Thoracic aorta (tissue), 2 donors: Measurements from ENCODE around the gene NNAT. TPM values are rescaled to one million over a fixed set of nuclear protein-coding genes. Genes with fewer than 3 reads are reported as not detected.
"Not testable (repeated sequence)": the region's sequence is repeated elsewhere in the genome, so short reads cannot be mapped to it uniquely, and the experiment has no call there.

Experiments
- ATAC-seq: fragments of 150-250 bp; one replicate; pipeline ENCODE4 v1.8.0; 2017; ENCODE audit warnings: low read depth; ENCODE audit not compliant: insufficient number of reproducible peaks, low FRiP score
- DNase-seq: peaks from one replicate; pipeline ENCODE4 v3.0.0-alpha.2; 2020; ENCODE audit warnings: low spot score
- H3K27ac ChIP-seq, 2 donors: fragments of 200-600 bp; sonication (generic); 1 replicate in 1 of 2; 2 replicates in 1 of 2; pipeline ENCODE4 v1.5.1; 2016; ENCODE audit warnings: mild to moderate bottlenecking in 2 of 2, moderate library complexity in 2 of 2
- H3K27me3 ChIP-seq: fragments of 200-600 bp; sonication (generic); replicated peaks from 2 replicates; pipeline ENCODE4 v1.6.0; 2016; ENCODE audit warnings: mild to moderate bottlenecking; ENCODE audit not compliant: insufficient read depth
- H3K36me3 ChIP-seq: fragments of 200-600 bp; sonication (generic); one replicate; pipeline ENCODE4 v1.5.1; 2016
- H3K4me1 ChIP-seq, 2 donors: fragments of 200-600 bp; sonication (generic); 1 replicate in 1 of 2; 2 replicates in 1 of 2; pipeline versions ENCODE4 v1.5.1 to v1.6.0; 2016; ENCODE audit warnings: low read depth in 2 of 2, mild to moderate bottlenecking in 1 of 2; ENCODE audit not compliant: control insufficient read depth in 1 of 2
- H3K4me3 ChIP-seq: fragments of 200-600 bp; sonication (generic); 2 replicates; pipeline ENCODE4 v1.5.1; 2016; ENCODE audit warnings: mild to moderate bottlenecking
- H3K9me3 ChIP-seq: fragments of 200-600 bp; sonication (generic); 2 replicates; pipeline ENCODE4 v1.5.1; 2016
- total RNA-seq, 2 donors: library from RNA; depleted of rRNA; stranded (reverse); fragments of >200 nt; gene quantifications; one replicate each; pipeline versions ENCODE4 v1.1.0 to v1.2.3, GENCODE V29; 2016
- TF ChIP-seq, protein P1 (sequence below): fragments of 200-600 bp; sonication (generic); IDR thresholded peaks from one replicate; pipeline ENCODE4 v1.5.1; 2019; ENCODE audit warnings: antibody characterized with exemption

NNAT gene
- under 1 TPM in 1 of 2 donors, not detected in 1; 0.81 TPM for total RNA-seq

GRCh38 chr20:37521061-37521771 is at the start of gene NNAT:
NNAT (plus strand) TSS chr20:37521250; CDS start chr20:37521332, 82 bp downstream.
- no peaks in the 10 kb centered on the region for H3K27me3 ChIP-seq
- H3K4me3 ChIP-seq: peak within 1 kb of the TSS; percentile 50
- no peaks in the 10 kb centered on the region for H3K9me3 ChIP-seq
- ATAC-seq (no peak), DNase-seq (no peak)
- TF ChIP-seq, protein P1, sequence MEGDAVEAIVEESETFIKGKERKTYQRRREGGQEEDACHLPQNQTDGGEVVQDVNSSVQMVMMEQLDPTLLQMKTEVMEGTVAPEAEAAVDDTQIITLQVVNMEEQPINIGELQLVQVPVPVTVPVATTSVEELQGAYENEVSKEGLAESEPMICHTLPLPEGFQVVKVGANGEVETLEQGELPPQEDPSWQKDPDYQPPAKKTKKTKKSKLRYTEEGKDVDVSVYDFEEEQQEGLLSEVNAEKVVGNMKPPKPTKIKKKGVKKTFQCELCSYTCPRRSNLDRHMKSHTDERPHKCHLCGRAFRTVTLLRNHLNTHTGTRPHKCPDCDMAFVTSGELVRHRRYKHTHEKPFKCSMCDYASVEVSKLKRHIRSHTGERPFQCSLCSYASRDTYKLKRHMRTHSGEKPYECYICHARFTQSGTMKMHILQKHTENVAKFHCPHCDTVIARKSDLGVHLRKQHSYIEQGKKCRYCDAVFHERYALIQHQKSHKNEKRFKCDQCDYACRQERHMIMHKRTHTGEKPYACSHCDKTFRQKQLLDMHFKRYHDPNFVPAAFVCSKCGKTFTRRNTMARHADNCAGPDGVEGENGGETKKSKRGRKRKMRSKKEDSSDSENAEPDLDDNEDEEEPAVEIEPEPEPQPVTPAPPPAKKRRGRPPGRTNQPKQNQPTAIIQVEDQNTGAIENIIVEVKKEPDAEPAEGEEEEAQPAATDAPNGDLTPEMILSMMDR: no peak
- peaks cover 4% of the 10 kb centered on the region for H3K36me3 ChIP-seq
- H3K4me1 ChIP-seq: peaks cover 25 to 28% of the 10 kb centered on the region in 2 donors
- no peak within 1 kb of the TSS for H3K27ac ChIP-seq

DNA sequence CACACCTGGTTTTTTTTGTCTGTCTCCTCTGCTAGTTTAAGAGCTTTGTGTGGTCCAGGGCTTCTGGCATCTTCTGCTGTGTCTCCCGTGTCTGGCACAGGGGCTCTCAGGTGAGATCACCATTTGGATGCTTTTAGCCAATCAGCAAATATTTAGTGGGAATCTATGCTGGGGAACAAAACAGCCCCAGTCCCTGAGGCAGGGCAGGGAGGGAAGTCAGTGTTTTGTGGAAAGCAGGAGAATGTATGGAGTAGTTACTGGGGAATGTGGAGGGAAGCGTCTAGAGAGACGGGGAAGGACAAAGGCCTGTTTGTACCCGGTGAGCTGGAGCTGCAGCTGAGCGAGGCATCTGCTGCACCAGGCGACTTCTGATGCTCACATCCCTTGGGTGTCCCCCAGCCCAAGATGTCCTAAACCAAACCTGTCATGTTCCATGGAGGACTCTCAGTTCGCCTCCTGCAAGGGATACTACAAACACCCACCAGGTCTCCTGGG is 49.3 kb upstream of the NNAT start:
- TF ChIP-seq, protein P1: no peak
- Histone ChIP-seq H3K27me3 (no peaks in the 10 kb centered on the region), H3K36me3 (no peaks in the 10 kb centered on the region)

DNA sequence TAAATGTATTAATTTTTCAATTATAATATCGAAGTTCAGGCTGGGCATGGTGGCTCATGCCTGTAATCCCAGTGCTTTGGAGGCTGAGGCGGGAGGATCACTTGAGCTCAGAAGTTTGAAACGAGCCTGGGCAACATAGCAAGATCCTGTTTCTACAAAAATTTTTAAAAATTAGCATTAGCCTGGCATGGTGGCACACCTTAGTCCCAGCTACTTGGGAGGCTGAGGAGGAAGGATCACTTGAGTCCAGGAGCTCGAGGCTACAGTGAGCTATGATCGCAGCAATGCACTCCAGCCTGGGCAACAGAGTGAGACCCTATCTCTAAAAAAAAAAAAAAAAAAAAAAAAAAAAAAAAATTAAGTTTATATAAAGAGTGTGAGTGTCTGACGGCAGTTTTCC is 48.6 kb upstream of the NNAT start:
- ATAC-seq, H3K27ac ChIP-seq, H3K36me3 ChIP-seq, H3K4me1 ChIP-seq, H3K4me3 ChIP-seq, H3K9me3 ChIP-seq, H3K27me3 ChIP-seq, DNase-seq: not testable (repeated sequence)

More for the DNA sequence above, 49.3 kb upstream of the NNAT start:
- DNase-seq (no peak), ATAC-seq (no peak)
- Histone ChIP-seq H3K4me3 (no peak overlapping the region), H3K27ac (no peak overlapping the region), H3K9me3 (no peaks in the 10 kb centered on the region), H3K4me1 (no peaks in the 10 kb centered on the region)

GRCh38 chr20:37473249-37474000 is 47.6 kb upstream of the NNAT start:
- TF ChIP-seq, protein P1: no peak
- Histone ChIP-seq H3K9me3 (no peaks in the 10 kb centered on the region), H3K27ac (no peak overlapping the region), H3K27me3 (no peaks in the 10 kb centered on the region), H3K4me3 (no peak overlapping the region), H3K36me3 (no peaks in the 10 kb centered on the region), H3K4me1 (no peaks in the 10 kb centered on the region)
- no peak for ATAC-seq
- DNase-seq: no peak

GRCh38 chr20:37474386-37474785 is 46.7 kb upstream of the NNAT start:
- no peak overlapping the region for H3K4me3 ChIP-seq
- no peaks in the 10 kb centered on the region for H3K9me3 ChIP-seq
- no peaks in the 10 kb centered on the region for H3K36me3 ChIP-seq
- TF ChIP-seq, protein P1: no peak
- no peak overlapping the region for H3K27ac ChIP-seq
- ATAC-seq (no peak), DNase-seq (no peak)
- H3K4me1 ChIP-seq: peaks cover 0 to 6% of the 10 kb centered on the region in 2 donors
- H3K27me3 ChIP-seq: no peaks in the 10 kb centered on the region
